H1 (cell line): ENCODE measurements around the gene SLC25A52. TPM values are rescaled to one million over a fixed set of nuclear protein-coding genes. Genes with fewer than 3 reads are reported as not detected.

Experiments
- CTCF ChIA-PET: fragments of 300-600 bp; sonication (Branson Sonifier 250); formaldehyde crosslinking; loops from one replicate; lab custom pipeline; 2021; ENCODE audit not compliant: partially characterized antibody; lab: Charles Lee
- POLR2A ChIA-PET: fragments of 300-600 bp; sonication (Branson Sonifier 250); formaldehyde crosslinking; loops from one replicate; lab custom pipeline; 2021; ENCODE audit warnings: inconsistent platforms; ENCODE audit not compliant: partially characterized antibody; lab: Charles Lee
- DNase-seq, 2 experiments: peaks; one replicate each; pipeline versions ENCODE4 v3.0.0 to v3.0.0-alpha.2; 2010 to 2022; ENCODE audit warnings: low spot score in 2 of 2, low read depth in 1 of 2, mixed read lengths in 1 of 2
- FAIRE-seq: peaks from 2 replicates; lab custom pipeline; 2011; peaks lifted over from hg19 to GRCh38; lab: Jason Lieb, UNC
- H2AFZ ChIP-seq: 2 replicates; pipeline ENCODE4 v1.8.1; 2012; ENCODE audit warnings: low read length, inconsistent platforms
- H2AK5ac ChIP-seq: 2 replicates; pipeline ENCODE4 v1.6.1; 2013; ENCODE audit warnings: low read depth, low read length
- H2BK120ac ChIP-seq: replicated peaks from 2 replicates; pipeline ENCODE3; 2013; ENCODE audit warnings: low read depth, low read length, inconsistent platforms
- H2BK12ac ChIP-seq: 2 replicates; pipeline ENCODE4 v1.6.1; 2013; ENCODE audit warnings: low read depth, low read length
- H2BK15ac ChIP-seq: 2 replicates; pipeline ENCODE4 v1.6.1; 2013; ENCODE audit warnings: low read length
- H2BK20ac ChIP-seq: 2 replicates; pipeline ENCODE4 v1.6.1; 2013; ENCODE audit warnings: low read length
- H2BK5ac ChIP-seq: 2 replicates; pipeline ENCODE4 v1.6.1; 2013; ENCODE audit warnings: low read depth, low read length
- H3K14ac ChIP-seq: 2 replicates; pipeline ENCODE4 v1.6.1; 2013; ENCODE audit warnings: inconsistent platforms; ENCODE audit not compliant: insufficient read length
- H3K18ac ChIP-seq: 2 replicates; pipeline ENCODE4 v1.6.1; 2013; ENCODE audit warnings: low read length; ENCODE audit errors: extremely low read depth
- H3K23ac ChIP-seq: 2 replicates; pipeline ENCODE4 v1.6.1; 2013; ENCODE audit warnings: inconsistent platforms; ENCODE audit not compliant: insufficient read length
- H3K23me2 ChIP-seq: 2 replicates; pipeline ENCODE4 v1.6.1; 2013; ENCODE audit warnings: low read depth, low read length
- H3K27ac ChIP-seq: 2 replicates; pipeline ENCODE4 v1.6.1; 2011; ENCODE audit warnings: low read depth, low read length, inconsistent platforms
- H3K27me3 ChIP-seq, 4 experiments: replicated peaks in 1 of 4; 1 replicate in 1 of 4; 2 replicates in 3 of 4; pipeline versions ENCODE4 v1.6.1 to v1.8.1; 2011 to 2013; ENCODE audit warnings: low read length in 3 of 4, mild to moderate bottlenecking in 3 of 4, inconsistent platforms in 2 of 4, mixed read lengths in 2 of 4, moderate library complexity in 1 of 4; ENCODE audit not compliant: control insufficient read depth in 3 of 4, insufficient read depth in 3 of 4; ENCODE audit errors: extremely low read depth in 1 of 4
- H3K36me3 ChIP-seq, 4 experiments: 2 replicates each; pipeline versions ENCODE4 v1.6.1 to v1.8.1; 2011 to 2013; ENCODE audit warnings: mild to moderate bottlenecking in 4 of 4, low read length in 3 of 4, moderate library complexity in 2 of 4, control low read depth in 1 of 4, inconsistent platforms in 1 of 4; ENCODE audit not compliant: insufficient read depth in 4 of 4, control insufficient read depth in 2 of 4
- H3K4ac ChIP-seq: replicated peaks from 2 replicates; pipeline ENCODE3; 2013; ENCODE audit warnings: low read length, low read depth, mixed read lengths, inconsistent platforms; ENCODE audit not compliant: insufficient read length
- H3K4me1 ChIP-seq, 4 experiments: replicated peaks in 1 of 4; 1 replicate in 1 of 4; 2 replicates in 3 of 4; pipeline versions ENCODE4 v1.6.1 to v1.8.1; 2011 to 2013; ENCODE audit warnings: low read length in 3 of 4, inconsistent platforms in 2 of 4, mixed read lengths in 1 of 4; ENCODE audit not compliant: insufficient read depth in 4 of 4, control insufficient read depth in 3 of 4
- H3K4me2 ChIP-seq, 2 experiments: 2 replicates each; pipeline versions ENCODE4 v1.6.1 to v1.8.1; 2011 to 2013; ENCODE audit warnings: low read depth in 2 of 2, low read length in 2 of 2, control low read depth in 1 of 2, inconsistent platforms in 1 of 2, mild to moderate bottlenecking in 1 of 2; ENCODE audit not compliant: insufficient read depth in 1 of 2
- H3K4me3 ChIP-seq, 4 experiments: fragments of 200-600, 300-600 bp in 1 of 4; sonication (generic), shearing (Covaris generic), sonication (Bioruptor Twin) in 1 of 4; 2 replicates each; pipeline versions ENCODE4 v1.5.1 to v1.8.1; 2011 to 2016; ENCODE audit warnings: low read length in 4 of 4, low read depth in 3 of 4, control low read depth in 2 of 4, inconsistent platforms in 2 of 4, mild to moderate bottlenecking in 2 of 4, mixed read lengths in 1 of 4, moderate library complexity in 1 of 4; ENCODE audit not compliant: insufficient read depth in 2 of 4; ENCODE audit errors: extremely low read depth in 1 of 4
- H3K56ac ChIP-seq: replicated peaks from 2 replicates; pipeline ENCODE3; 2013; ENCODE audit warnings: low read depth, mild to moderate bottlenecking, mixed read lengths, low read length, inconsistent platforms; ENCODE audit not compliant: insufficient read length
- H3K79me1 ChIP-seq: 2 replicates; pipeline ENCODE4 v1.6.1; 2013; ENCODE audit warnings: low read depth, low read length, control low read depth
- H3K79me2 ChIP-seq, 2 experiments: 2 replicates each; pipeline versions ENCODE4 v1.6.1 to v1.8.1; 2012 to 2013; ENCODE audit warnings: low read length in 2 of 2, mild to moderate bottlenecking in 2 of 2, inconsistent platforms in 1 of 2; ENCODE audit not compliant: insufficient read depth in 2 of 2, control insufficient read depth in 1 of 2
- H3K9ac ChIP-seq, 4 experiments: replicated peaks in 1 of 4; 1 replicate in 1 of 4; 2 replicates in 3 of 4; pipeline versions ENCODE4 v1.6.1 to v1.8.1; 2011 to 2013; ENCODE audit warnings: low read depth in 3 of 4, low read length in 3 of 4, control low read depth in 2 of 4, mild to moderate bottlenecking in 2 of 4, moderate library complexity in 2 of 4, inconsistent platforms in 1 of 4; ENCODE audit errors: extremely low read depth in 1 of 4
- H3K9me3 ChIP-seq, 2 experiments: 2 replicates each; pipeline versions ENCODE4 v1.6.1 to v1.8.1; 2012 to 2013; ENCODE audit warnings: mild to moderate bottlenecking in 2 of 2, moderate library complexity in 2 of 2, control low read depth in 1 of 2, inconsistent platforms in 1 of 2, low read depth in 1 of 2, low read length in 1 of 2, mixed read lengths in 1 of 2; ENCODE audit not compliant: insufficient read depth in 2 of 2
- H4K20me1 ChIP-seq, 2 experiments: replicated peaks in 1 of 2; 2 replicates each; pipeline versions ENCODE3 to v1.8.1; 2011 to 2013; ENCODE audit warnings: inconsistent platforms in 2 of 2, low read length in 2 of 2, mild to moderate bottlenecking in 1 of 2; ENCODE audit not compliant: insufficient read depth in 2 of 2, control insufficient read depth in 1 of 2
- H4K5ac ChIP-seq: 2 replicates; pipeline ENCODE4 v1.6.1; 2013; ENCODE audit warnings: low read length, low read depth, mixed read lengths, inconsistent platforms; ENCODE audit not compliant: insufficient read length
- H4K8ac ChIP-seq: 2 replicates; pipeline ENCODE4 v1.8.0; 2013; ENCODE audit warnings: mild to moderate bottlenecking, moderate library complexity, low read length, inconsistent platforms; ENCODE audit not compliant: insufficient read depth; ENCODE audit errors: extremely low read depth
- H4K91ac ChIP-seq: replicated peaks from 2 replicates; pipeline ENCODE3; 2013; ENCODE audit warnings: low read length, mixed read lengths, inconsistent platforms; ENCODE audit not compliant: insufficient read length
- E2F6 ChIP-seq: IDR thresholded peaks from 2 replicates; pipeline ENCODE4 v1.6.1; 2012; ENCODE audit warnings: inconsistent platforms
- JUND ChIP-seq: IDR thresholded peaks from 2 replicates; pipeline ENCODE4 v1.6.1; 2011; ENCODE audit warnings: mild to moderate bottlenecking, improper control_type of control experiment, low read length
- POLR2A ChIP-seq, 2 experiments: IDR thresholded peaks; 1 replicate in 1 of 2; 2 replicates in 1 of 2; pipeline ENCODE4 v1.6.1; 2011; ENCODE audit warnings: low read depth in 2 of 2, low read length in 2 of 2, mild to moderate bottlenecking in 2 of 2; ENCODE audit errors: control extremely low read depth in 1 of 2
- RAD21 ChIP-seq, 2 experiments: IDR thresholded peaks in 1 of 2; conservative IDR thresholded peaks in 1 of 2; 2 replicates each; pipeline ENCODE4 v1.6.1; 2011; ENCODE audit warnings: low read depth in 2 of 2, low read length in 2 of 2, improper control_type of control experiment in 1 of 2, inconsistent platforms in 1 of 2, mild to moderate bottlenecking in 1 of 2, moderate library complexity in 1 of 2
- RFX5 ChIP-seq: IDR thresholded peaks from 2 replicates; pipeline ENCODE4 v1.6.1; 2011; ENCODE audit warnings: low read depth, low read length, improper control_type of control experiment, borderline replicate concordance
- RNF2 ChIP-seq: fragments of 200-900, 300-1000 bp; sonication (generic); IDR thresholded peaks from 2 replicates; pipeline ENCODE4 v1.7.1; 2016; ENCODE audit warnings: borderline replicate concordance, low read depth, mild to moderate bottlenecking, antibody characterized with exemption, low read length; ENCODE audit not compliant: poor library complexity, severe bottlenecking; ENCODE audit errors: missing control alignments
- SIN3A ChIP-seq, 2 experiments: IDR thresholded peaks in 1 of 2; conservative IDR thresholded peaks in 1 of 2; 2 replicates each; pipeline ENCODE4 v1.6.1; 2011 to 2012; ENCODE audit warnings: low read length in 2 of 2, improper control_type of control experiment in 1 of 2, low read depth in 1 of 2, mild to moderate bottlenecking in 1 of 2
- SIRT6 ChIP-seq: IDR thresholded peaks from one replicate; pipeline ENCODE4 v1.7.1; 2012; ENCODE audit warnings: low read length, inconsistent platforms
- SIX5 ChIP-seq: IDR thresholded peaks from 2 replicates; pipeline ENCODE4 v1.6.1; 2011; ENCODE audit warnings: mild to moderate bottlenecking, low read depth, low read length
- SRF ChIP-seq: IDR thresholded peaks from 2 replicates; pipeline ENCODE4 v1.6.1; 2011; ENCODE audit warnings: mild to moderate bottlenecking, low read depth, low read length, moderate library complexity
- SUZ12 ChIP-seq: fragments of 200-600 bp; sonication (generic); IDR thresholded peaks from 2 replicates; pipeline ENCODE4 v1.6.1; 2012; ENCODE audit warnings: mild to moderate bottlenecking, inconsistent platforms, low read length, moderate library complexity, mixed read lengths
- TEAD4 ChIP-seq: IDR thresholded peaks from 2 replicates; pipeline ENCODE4 v1.6.1; 2012; ENCODE audit warnings: low read depth, low read length, inconsistent platforms, mixed read lengths
- WGBS, 2 experiments: shearing (Covaris generic) in 1 of 2; methylation state at CpG; one replicate each; pipeline versions ENCODE4 v1.1.6 to v1.1.7; 2013 to 2015; ENCODE audit warnings: low lambda C conversion rate in 2 of 2, mixed read lengths in 2 of 2, inconsistent platforms in 1 of 2, low coverage in 1 of 2, missing lambda C conversion rate in 1 of 2; ENCODE audit not compliant: insufficient replicate concordance in 2 of 2, insufficient coverage in 1 of 2, insufficient read length in 1 of 2; ENCODE audit errors: extremely low coverage in 1 of 2, missing lambda C conversion rate in 1 of 2; 5-methylcytosine and 5-hydroxymethylcytosine counted together
- polyA plus RNA-seq, 7 experiments: library from polyadenylated mRNA; depleted of rRNA in 3 of 7; stranded (reverse) in 5 of 7; unstranded in 2 of 7; fragments of >200 nt in 5 of 7; fragments of 200-250 nt in 2 of 7; gene quantifications; 1 replicate in 5 of 7; 2 replicates in 1 of 7; 4 replicates in 1 of 7; pipeline versions ENCODE4 v1.2.1 to v1.2.3, GENCODE V29; 2011 to 2013; ENCODE audit warnings: missing spikeins in 2 of 7, mixed read lengths in 2 of 7
- total RNA-seq: library from RNA; stranded (reverse); fragmentation: NEBNext Ultra II Directional; extraction: Animal tissue kit (Norgen Biotek cat#: 25700); gene quantifications from 2 replicates; pipeline ENCODE4 v1.2.1, GENCODE V29; 2021

SLC25A52 gene
- total and polyA plus RNA-seq, 2 of the 8 experiments (the other 6 are each of a cell fraction or from before 2014, with no cell fraction given), result not detected

DNA sequence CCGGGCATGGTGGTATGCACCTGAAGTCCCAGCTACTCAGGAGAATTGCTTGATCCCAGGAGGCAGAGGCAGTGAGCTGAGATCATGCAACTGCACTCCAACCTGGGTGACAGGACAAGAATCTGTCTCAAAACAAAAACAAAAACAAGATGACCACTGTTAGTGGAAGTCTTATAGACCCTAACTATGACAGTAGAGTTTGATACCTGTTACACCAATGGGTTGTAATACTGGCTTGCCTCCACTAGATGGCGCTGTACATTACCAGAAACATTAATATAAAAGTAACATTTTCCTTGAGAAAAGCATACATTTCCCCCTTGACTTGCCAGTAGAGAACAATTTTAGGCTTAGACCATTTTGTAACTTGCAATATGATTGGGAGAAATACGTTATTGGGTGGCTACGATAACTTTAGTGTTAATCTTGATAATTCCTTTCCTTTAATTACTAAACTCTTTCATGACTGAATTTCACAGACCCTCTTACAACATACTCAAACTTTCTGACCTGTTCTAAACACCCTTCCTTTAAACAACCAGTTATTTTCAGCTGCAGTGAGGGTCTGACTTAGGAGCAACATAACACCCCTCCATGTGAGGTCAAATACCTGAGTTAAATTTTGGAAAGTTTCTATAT is 19.5 kb downstream of the SLC25A52 start:
- Histone ChIP-seq H3K56ac (no peak overlapping the region), H3K4me3 (no peak overlapping the region), H3K27ac (no peak overlapping the region), H3K4me1 (no peaks in the 10 kb centered on the region; a peak in 3 of 7 replicates), H4K91ac (no peak overlapping the region), H3K14ac (no peak overlapping the region), H3K18ac (no peak overlapping the region; the same call in 1 of the 2 replicates), H3K27me3 (no peaks in the 10 kb centered on the region), H4K8ac (no peak overlapping the region), H2BK15ac (no peak overlapping the region), H2AK5ac (no peak overlapping the region; the same call in 1 of the 2 replicates), H2BK12ac (peak overlapping the region; percentile 86; the same call in 1 of the 2 replicates), H3K79me2 (no peaks in the 10 kb centered on the region), H3K9ac (no peak overlapping the region), H3K23me2 (no peaks in the 10 kb centered on the region), H4K20me1 (no peaks in the 10 kb centered on the region), H3K4ac (no peak overlapping the region), H3K23ac (no peak overlapping the region), H3K36me3 (0 out of 8 replicates have a peak, but pooled peaks cover 0 to 4% (median 0%) of the 10 kb centered on the region in 4 experiments), H4K5ac (no peak overlapping the region), H3K4me2 (no peak overlapping the region), H2AFZ (no peak overlapping the region), H2BK5ac (no peak overlapping the region), H2BK120ac (no peak overlapping the region), H2BK20ac (peak overlapping the region; percentile 57; the same call in 1 of the 2 replicates), H3K79me1 (no peaks in the 10 kb centered on the region), H3K9me3 (peaks cover 8% of the 10 kb centered on the region in 2 experiments; a peak in 2 of 4 replicates)
- CTCF ChIA-PET, result interaction anchor here (0.7 to 2.8 kb wide), 13 partner anchors 9 to 84 kb away, joined by 3 to 10 read pairs (median 4); no protein-coding TSS in a partner anchor
- WGBS, 2 experiments, result 37% methylated on average over 4 of the region's 4 CpGs; no CpG with 5 or more reads in 1 of the 2 experiments
- DNase-seq (peak in 1 of 2 experiments; percentile 72), FAIRE-seq (peak; percentile 69)
- POLR2A ChIA-PET, result no interaction called here
- TF ChIP-seq TEAD4 (no peak), RNF2 (no peak), RAD21 (IDR thresholded peaks at IDR 0.05 in 1 of 2, conservative IDR thresholded peaks at IDR 0.05 in 1 of 2; ENCODE audit: low read depth in 2 of 2, low read length in 2 of 2) (peak; percentile 61 to 69), POLR2A (IDR thresholded peaks at IDR 0.05; ENCODE audit: control extremely low read depth in 1 of 2, low read depth in 2 of 2, low read length in 2 of 2) (no peak), RFX5 (no peak), SIN3A (conservative IDR thresholded peaks at IDR 0.05 in 1 of 2, IDR thresholded peaks at IDR 0.05 in 1 of 2; ENCODE audit: low read depth in 1 of 2, low read length in 2 of 2) (no peak), SRF (no peak), E2F6 (no peak), SIRT6 (no peak), SUZ12 (no peak), SIX5 (no peak), JUND (no peak)
